OCI-LY1 (cell line): ENCODE results near the gene TIMP2.

Experiments
- H2AFZ ChIP-seq: fragments of 200-600 bp; sonication (generic), shearing (Covaris generic); 2 replicates; pipeline ENCODE4 v1.6.0; 2014; ENCODE audit warnings: antibody characterized with exemption, mild to moderate bottlenecking, low read length
- H3F3A ChIP-seq: fragments of 200-600 bp; sonication (generic), shearing (Covaris generic); 2 replicates; pipeline ENCODE4 v1.6.0; 2014; ENCODE audit warnings: mild to moderate bottlenecking, antibody characterized with exemption, low read length, moderate library complexity; ENCODE audit not compliant: insufficient read depth
- H3K27ac ChIP-seq: fragments of 200-600 bp; sonication (generic); 2 replicates; pipeline ENCODE4 v1.5.1; 2014; ENCODE audit warnings: low read length, mixed run types, mild to moderate bottlenecking, low read depth; ENCODE audit not compliant: poor library complexity, severe bottlenecking
- H3K27me3 ChIP-seq: fragments of 200-600 bp; sonication (generic); 2 replicates; pipeline ENCODE4 v1.6.0; 2014; ENCODE audit warnings: antibody characterized with exemption, mild to moderate bottlenecking, low read length, moderate library complexity; ENCODE audit not compliant: insufficient read depth
- H3K36me3 ChIP-seq: fragments of 200-600 bp; sonication (generic); 2 replicates; pipeline ENCODE4 v1.6.1; 2014; ENCODE audit warnings: mild to moderate bottlenecking, antibody characterized with exemption, low read length, moderate library complexity, mixed read lengths; ENCODE audit not compliant: insufficient read depth
- H3K4me1 ChIP-seq: fragments of 200-600 bp; sonication (generic); 2 replicates; pipeline ENCODE4 v1.5.1; 2014; ENCODE audit warnings: mild to moderate bottlenecking, low read length, moderate library complexity; ENCODE audit not compliant: insufficient read depth, severe bottlenecking
- H3K4me2 ChIP-seq: fragments of 200-600 bp; sonication (generic), shearing (Covaris generic); 2 replicates; pipeline ENCODE4 v1.6.1; 2014; ENCODE audit warnings: low read length
- H3K4me3 ChIP-seq: fragments of 200-600 bp; sonication (generic); 2 replicates; pipeline ENCODE4 v1.5.1; 2014; ENCODE audit warnings: low read length, low read depth, mild to moderate bottlenecking, mixed read lengths; ENCODE audit not compliant: poor library complexity, severe bottlenecking
- H3K79me2 ChIP-seq: fragments of 200-600 bp; shearing (Covaris generic); 2 replicates; pipeline ENCODE4 v1.6.1; 2016; ENCODE audit warnings: mixed run types, low read length, mixed read lengths; ENCODE audit not compliant: insufficient read depth
- H3K9ac ChIP-seq: fragments of 200-600 bp; sonication (generic), shearing (Covaris generic); 2 replicates; pipeline ENCODE4 v1.6.1; 2014; ENCODE audit warnings: mild to moderate bottlenecking, low read length, mixed read lengths
- H3K9me2 ChIP-seq: fragments of 200-600 bp; sonication (generic), shearing (Covaris generic); 2 replicates; pipeline ENCODE4 v1.6.1; 2014; ENCODE audit warnings: low read depth, mild to moderate bottlenecking, low read length, mixed read lengths
- H3K9me3 ChIP-seq: fragments of 200-600 bp; shearing (Covaris generic); 2 replicates; pipeline ENCODE4 v1.6.1; 2014; ENCODE audit warnings: low read length, mixed read lengths
- H4K20me1 ChIP-seq: fragments of 200-600 bp; sonication (generic), shearing (Covaris generic); 2 replicates; pipeline ENCODE4 v1.6.0; 2016; ENCODE audit warnings: mild to moderate bottlenecking, low read length; ENCODE audit not compliant: insufficient read depth
- CTCF ChIP-seq: fragments of 200-600 bp; sonication (generic), shearing (Covaris generic); IDR thresholded peaks from 2 replicates; pipeline ENCODE4 v1.5.1; 2017; ENCODE audit warnings: mild to moderate bottlenecking, antibody characterized with exemption, low read length, moderate library complexity, mixed read lengths
- EZH2 ChIP-seq: fragments of 200-600 bp; sonication (generic), shearing (Covaris generic); IDR thresholded peaks from 2 replicates; pipeline ENCODE4 v1.8.0; 2017; ENCODE audit warnings: borderline replicate concordance, mixed run types, mild to moderate bottlenecking, antibody characterized with exemption, low read length, moderate library complexity, mixed read lengths

TIMP2 gene

GRCh38 chr17:78956254-78956653 is 31.1 kb upstream of the TIMP2 start:
- Histone ChIP-seq H3F3A (no peaks in the 10 kb centered on the region), H3K9me3 (no peaks in the 10 kb centered on the region), H3K4me2 (no peak overlapping the region), H3K4me1 (no peaks in the 10 kb centered on the region), H3K9me2 (no peaks in the 10 kb centered on the region), H3K27me3 (peaks cover 4% of the 10 kb centered on the region; the same call in 1 of the 2 replicates), H2AFZ (no peak overlapping the region), H3K4me3 (no peak overlapping the region), H3K27ac (no peak overlapping the region), H3K79me2 (no peaks in the 10 kb centered on the region), H3K9ac (no peak overlapping the region), H3K36me3 (no peaks in the 10 kb centered on the region), H4K20me1 (no peaks in the 10 kb centered on the region)
- TF ChIP-seq EZH2, result no peak

- Histone ChIP-seq H3K27me3 (peaks cover 8% of the 10 kb centered on the region; the same call in 1 of the 2 replicates), H3K4me3 (no peak overlapping the region), H3K36me3 (no peaks in the 10 kb centered on the region; the same call in 1 of the 2 replicates), H2AFZ (no peak overlapping the region), H4K20me1 (no peaks in the 10 kb centered on the region), H3F3A (no peaks in the 10 kb centered on the region), H3K79me2 (no peaks in the 10 kb centered on the region), H3K4me1 (no peaks in the 10 kb centered on the region), H3K9ac (no peak overlapping the region), H3K27ac (no peak overlapping the region), H3K9me2 (no peaks in the 10 kb centered on the region), H3K9me3 (peaks cover 8% of the 10 kb centered on the region), H3K4me2 (no peak overlapping the region)
- TF ChIP-seq EZH2 (no peak), CTCF (no peak)
Observed at GRCh38 chr17:78954684-78955083, 29.5 kb upstream of the TIMP2 start.

- Histone ChIP-seq H3K79me2 (no peaks in the 10 kb centered on the region), H3K36me3 (no peaks in the 10 kb centered on the region; the same call in 1 of the 2 replicates), H3F3A (no peaks in the 10 kb centered on the region), H3K27me3 (peaks cover 8% of the 10 kb centered on the region; the same call in 1 of the 2 replicates), H3K4me3 (no peak overlapping the region), H3K9me2 (no peaks in the 10 kb centered on the region), H3K9me3 (peaks cover 8% of the 10 kb centered on the region), H2AFZ (no peak overlapping the region), H3K4me1 (no peaks in the 10 kb centered on the region), H3K9ac (no peak overlapping the region), H4K20me1 (no peaks in the 10 kb centered on the region), H3K4me2 (no peak overlapping the region), H3K27ac (no peak overlapping the region)
- TF ChIP-seq EZH2 (no peak), CTCF (no peak)
Observed at GRCh38 chr17:78953356-78954350, 28.5 kb upstream of the TIMP2 start.
